ENCODE data around the gene SOD2. TPM values are rescaled to one million over a fixed set of nuclear protein-coding genes. Genes with fewer than 3 reads are reported as not detected.

The SOD2 gene
- total and polyA plus RNA-seq, 2 of the 13 experiments (the other 11 are each of a cell fraction or from before 2014, with no cell fraction given) = 304 to 309 TPM

DNA sequence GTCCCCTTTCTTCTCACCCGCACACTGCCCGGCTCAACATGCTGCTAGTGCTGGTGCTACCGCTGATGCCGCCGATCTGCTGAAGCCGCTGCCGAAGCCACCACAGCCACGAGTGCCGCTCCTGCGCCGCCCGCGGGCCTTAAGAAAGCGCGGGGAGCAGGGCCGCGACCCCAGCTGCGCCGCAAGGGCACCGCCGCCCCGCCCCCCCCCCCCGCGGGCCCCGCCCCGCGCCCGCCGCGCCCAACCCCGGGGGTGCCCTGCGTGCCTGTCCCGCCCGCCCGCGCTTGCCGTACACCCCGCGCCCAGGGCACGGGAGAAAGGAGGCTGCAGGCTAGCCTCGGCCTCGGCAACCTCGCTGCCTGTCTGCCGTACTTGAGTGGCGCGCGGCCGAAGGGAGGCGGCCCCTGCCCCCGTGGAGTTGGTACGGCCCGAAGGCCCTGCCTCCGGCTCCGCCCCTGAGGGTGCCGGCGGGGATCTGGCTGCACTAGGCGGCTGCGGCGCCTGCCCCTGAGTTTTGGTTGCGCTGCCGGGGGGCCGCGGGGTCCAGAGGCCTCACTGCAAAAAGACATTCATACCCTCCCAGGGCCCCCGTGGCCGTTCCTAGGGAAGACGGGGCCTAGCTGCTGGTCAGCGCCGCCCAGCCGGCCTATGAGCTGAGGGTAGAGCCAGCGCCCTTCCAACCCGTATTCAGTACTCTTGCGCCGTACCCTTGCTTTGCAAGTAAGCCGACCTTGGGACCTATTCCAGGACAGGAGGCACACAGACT lies at the start of gene SOD2 (continued):
- peak; percentile 98 for TF ChIP-seq RBFOX2 (IDR thresholded peaks at IDR 0.05; ENCODE audit: low read depth, low read length)
- no peak; the same call in 1 of the 2 replicates for TF ChIP-seq MTF1 (CRISPR knock-in tag; IDR thresholded peaks at IDR 0.05)
- 0 out of 2 replicates have a peak, but pooled peaks have one; percentile 19 for TF ChIP-seq ZNF557 (CRISPR knock-in tag; IDR thresholded peaks at IDR 0.05)
- TF ChIP-seq CHD4 (IDR thresholded peaks at IDR 0.05; ENCODE audit: borderline replicate concordance, low read length) = no peak
- TF ChIP-seq, protein P1, sequence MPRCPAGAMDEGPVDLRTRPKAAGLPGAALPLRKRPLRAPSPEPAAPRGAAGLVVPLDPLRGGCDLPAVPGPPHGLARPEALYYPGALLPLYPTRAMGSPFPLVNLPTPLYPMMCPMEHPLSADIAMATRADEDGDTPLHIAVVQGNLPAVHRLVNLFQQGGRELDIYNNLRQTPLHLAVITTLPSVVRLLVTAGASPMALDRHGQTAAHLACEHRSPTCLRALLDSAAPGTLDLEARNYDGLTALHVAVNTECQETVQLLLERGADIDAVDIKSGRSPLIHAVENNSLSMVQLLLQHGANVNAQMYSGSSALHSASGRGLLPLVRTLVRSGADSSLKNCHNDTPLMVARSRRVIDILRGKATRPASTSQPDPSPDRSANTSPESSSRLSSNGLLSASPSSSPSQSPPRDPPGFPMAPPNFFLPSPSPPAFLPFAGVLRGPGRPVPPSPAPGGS (CRISPR knock-in tag; IDR thresholded peaks at IDR 0.05) = peak; percentile 92; the same call in 1 of the 2 replicates
- TF ChIP-seq ATF7-NPFF (CRISPR knock-in tag; IDR thresholded peaks at IDR 0.05; ENCODE audit: low read depth) = peak; percentile 87
- TF ChIP-seq ZNF879 (CRISPR knock-in tag; IDR thresholded peaks at IDR 0.05) = no peak
- 0 out of 2 replicates have a peak, but pooled peaks have one; percentile 41 for TF ChIP-seq DPF2 (CRISPR knock-in tag; IDR thresholded peaks at IDR 0.05; ENCODE audit: borderline replicate concordance, low read depth)
- TF ChIP-seq EED (CRISPR knock-in tag; IDR thresholded peaks at IDR 0.05) = peak; percentile 57; the same call in 1 of the 2 replicates
- TF ChIP-seq HNRNPH1 (optimal IDR thresholded peaks at IDR 0.05; ENCODE audit: low read depth, low read length) = peak; percentile 46
- TF ChIP-seq ZNF766 (CRISPR knock-in tag; IDR thresholded peaks at IDR 0.05; ENCODE audit: borderline replicate concordance) = peak; percentile 17; the same call in 1 of the 2 replicates
- peak; percentile 59; the same call in 1 of the 2 replicates for TF ChIP-seq REL (CRISPR knock-in tag; conservative IDR thresholded peaks at IDR 0.05)
- TF ChIP-seq, protein P2, sequence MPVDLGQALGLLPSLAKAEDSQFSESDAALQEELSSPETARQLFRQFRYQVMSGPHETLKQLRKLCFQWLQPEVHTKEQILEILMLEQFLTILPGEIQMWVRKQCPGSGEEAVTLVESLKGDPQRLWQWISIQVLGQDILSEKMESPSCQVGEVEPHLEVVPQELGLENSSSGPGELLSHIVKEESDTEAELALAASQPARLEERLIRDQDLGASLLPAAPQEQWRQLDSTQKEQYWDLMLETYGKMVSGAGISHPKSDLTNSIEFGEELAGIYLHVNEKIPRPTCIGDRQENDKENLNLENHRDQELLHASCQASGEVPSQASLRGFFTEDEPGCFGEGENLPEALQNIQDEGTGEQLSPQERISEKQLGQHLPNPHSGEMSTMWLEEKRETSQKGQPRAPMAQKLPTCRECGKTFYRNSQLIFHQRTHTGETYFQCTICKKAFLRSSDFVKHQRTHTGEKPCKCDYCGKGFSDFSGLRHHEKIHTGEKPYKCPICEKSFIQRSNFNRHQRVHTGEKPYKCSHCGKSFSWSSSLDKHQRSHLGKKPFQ (CRISPR knock-in tag; IDR thresholded peaks at IDR 0.05; ENCODE audit: insufficient replicate concordance) = no peak
- peak; percentile 75 for TF ChIP-seq ZBTB38 (CRISPR knock-in tag; IDR thresholded peaks at IDR 0.05)
- TF ChIP-seq TBX3 (IDR thresholded peaks at IDR 0.05; ENCODE audit: borderline replicate concordance) = no peak
- TF ChIP-seq BHLHE40 (IDR thresholded peaks at IDR 0.05; ENCODE audit: low read length) = peak; percentile 95
- TF ChIP-seq REXO4 (CRISPR knock-in tag; IDR thresholded peaks at IDR 0.05; ENCODE audit: borderline replicate concordance) = peak; percentile 87; the same call in 1 of the 2 replicates
- TF ChIP-seq TGIF2 (CRISPR knock-in tag; IDR thresholded peaks at IDR 0.05) = peak; percentile 57
- TF ChIP-seq NONO (IDR thresholded peaks at IDR 0.05) = no peak
- peak; percentile 90 for TF ChIP-seq NONO (CRISPR knock-in tag; conservative IDR thresholded peaks at IDR 0.05)
- TF ChIP-seq, protein P3, sequence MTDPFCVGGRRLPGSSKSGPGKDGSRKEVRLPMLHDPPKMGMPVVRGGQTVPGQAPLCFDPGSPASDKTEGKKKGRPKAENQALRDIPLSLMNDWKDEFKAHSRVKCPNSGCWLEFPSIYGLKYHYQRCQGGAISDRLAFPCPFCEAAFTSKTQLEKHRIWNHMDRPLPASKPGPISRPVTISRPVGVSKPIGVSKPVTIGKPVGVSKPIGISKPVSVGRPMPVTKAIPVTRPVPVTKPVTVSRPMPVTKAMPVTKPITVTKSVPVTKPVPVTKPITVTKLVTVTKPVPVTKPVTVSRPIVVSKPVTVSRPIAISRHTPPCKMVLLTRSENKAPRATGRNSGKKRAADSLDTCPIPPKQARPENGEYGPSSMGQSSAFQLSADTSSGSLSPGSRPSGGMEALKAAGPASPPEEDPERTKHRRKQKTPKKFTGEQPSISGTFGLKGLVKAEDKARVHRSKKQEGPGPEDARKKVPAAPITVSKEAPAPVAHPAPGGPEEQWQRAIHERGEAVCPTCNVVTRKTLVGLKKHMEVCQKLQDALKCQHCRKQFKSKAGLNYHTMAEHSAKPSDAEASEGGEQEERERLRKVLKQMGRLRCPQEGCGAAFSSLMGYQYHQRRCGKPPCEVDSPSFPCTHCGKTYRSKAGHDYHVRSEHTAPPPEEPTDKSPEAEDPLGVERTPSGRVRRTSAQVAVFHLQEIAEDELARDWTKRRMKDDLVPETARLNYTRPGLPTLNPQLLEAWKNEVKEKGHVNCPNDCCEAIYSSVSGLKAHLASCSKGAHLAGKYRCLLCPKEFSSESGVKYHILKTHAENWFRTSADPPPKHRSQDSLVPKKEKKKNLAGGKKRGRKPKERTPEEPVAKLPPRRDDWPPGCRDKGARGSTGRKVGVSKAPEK (CRISPR knock-in tag; IDR thresholded peaks at IDR 0.05; ENCODE audit: borderline replicate concordance) = no peak; the same call in 1 of the 2 replicates
- TF ChIP-seq ZSCAN30 (CRISPR knock-in tag; IDR thresholded peaks at IDR 0.05) = no peak; the same call in 1 of the 2 replicates
- peak; percentile 69 for TF ChIP-seq FOXJ3 (CRISPR knock-in tag; IDR thresholded peaks at IDR 0.05; ENCODE audit: borderline replicate concordance)
- no peak for TF ChIP-seq CHD2 (IDR thresholded peaks at IDR 0.05; ENCODE audit: low read depth, low read length)
- peak; percentile 94 for TF ChIP-seq DR1 (CRISPR knock-in tag; IDR thresholded peaks at IDR 0.05)
